Thoracic aorta (tissue), 2 donors: ENCODE measurements around the gene VAV2. TPM values are rescaled to one million over a fixed set of nuclear protein-coding genes. Genes with fewer than 3 reads are reported as not detected.

ENCODE experiments used
- ATAC-seq: fragments of 150-250 bp; one replicate; pipeline ENCODE4 v1.8.0; 2017; ENCODE audit warnings: low read depth; ENCODE audit not compliant: insufficient number of reproducible peaks, low FRiP score
- DNase-seq: peaks from one replicate; pipeline ENCODE4 v3.0.0-alpha.2; 2020; ENCODE audit warnings: low spot score
- H3K27ac ChIP-seq, 2 donors: fragments of 200-600 bp; sonication (generic); 1 replicate in 1 of 2; 2 replicates in 1 of 2; pipeline ENCODE4 v1.5.1; 2016; ENCODE audit warnings: mild to moderate bottlenecking in 2 of 2, moderate library complexity in 2 of 2
- H3K27me3 ChIP-seq: fragments of 200-600 bp; sonication (generic); replicated peaks from 2 replicates; pipeline ENCODE4 v1.6.0; 2016; ENCODE audit warnings: mild to moderate bottlenecking; ENCODE audit not compliant: insufficient read depth
- H3K36me3 ChIP-seq: fragments of 200-600 bp; sonication (generic); one replicate; pipeline ENCODE4 v1.5.1; 2016
- H3K4me1 ChIP-seq, 2 donors: fragments of 200-600 bp; sonication (generic); 1 replicate in 1 of 2; 2 replicates in 1 of 2; pipeline versions ENCODE4 v1.5.1 to v1.6.0; 2016; ENCODE audit warnings: low read depth in 2 of 2, mild to moderate bottlenecking in 1 of 2; ENCODE audit not compliant: control insufficient read depth in 1 of 2
- H3K4me3 ChIP-seq: fragments of 200-600 bp; sonication (generic); 2 replicates; pipeline ENCODE4 v1.5.1; 2016; ENCODE audit warnings: mild to moderate bottlenecking
- H3K9me3 ChIP-seq: fragments of 200-600 bp; sonication (generic); 2 replicates; pipeline ENCODE4 v1.5.1; 2016
- CTCF ChIP-seq: fragments of 200-600 bp; sonication (generic); IDR thresholded peaks from one replicate; pipeline ENCODE4 v1.5.1; 2019; ENCODE audit warnings: antibody characterized with exemption
- total RNA-seq, 2 donors: library from RNA; depleted of rRNA; stranded (reverse); fragments of >200 nt; gene quantifications; one replicate each; pipeline versions ENCODE4 v1.1.0 to v1.2.3, GENCODE V29; 2016

Gene VAV2
- total RNA-seq, 2 donors from 2014 or later = 10.1 to 11.5 TPM

DNA sequence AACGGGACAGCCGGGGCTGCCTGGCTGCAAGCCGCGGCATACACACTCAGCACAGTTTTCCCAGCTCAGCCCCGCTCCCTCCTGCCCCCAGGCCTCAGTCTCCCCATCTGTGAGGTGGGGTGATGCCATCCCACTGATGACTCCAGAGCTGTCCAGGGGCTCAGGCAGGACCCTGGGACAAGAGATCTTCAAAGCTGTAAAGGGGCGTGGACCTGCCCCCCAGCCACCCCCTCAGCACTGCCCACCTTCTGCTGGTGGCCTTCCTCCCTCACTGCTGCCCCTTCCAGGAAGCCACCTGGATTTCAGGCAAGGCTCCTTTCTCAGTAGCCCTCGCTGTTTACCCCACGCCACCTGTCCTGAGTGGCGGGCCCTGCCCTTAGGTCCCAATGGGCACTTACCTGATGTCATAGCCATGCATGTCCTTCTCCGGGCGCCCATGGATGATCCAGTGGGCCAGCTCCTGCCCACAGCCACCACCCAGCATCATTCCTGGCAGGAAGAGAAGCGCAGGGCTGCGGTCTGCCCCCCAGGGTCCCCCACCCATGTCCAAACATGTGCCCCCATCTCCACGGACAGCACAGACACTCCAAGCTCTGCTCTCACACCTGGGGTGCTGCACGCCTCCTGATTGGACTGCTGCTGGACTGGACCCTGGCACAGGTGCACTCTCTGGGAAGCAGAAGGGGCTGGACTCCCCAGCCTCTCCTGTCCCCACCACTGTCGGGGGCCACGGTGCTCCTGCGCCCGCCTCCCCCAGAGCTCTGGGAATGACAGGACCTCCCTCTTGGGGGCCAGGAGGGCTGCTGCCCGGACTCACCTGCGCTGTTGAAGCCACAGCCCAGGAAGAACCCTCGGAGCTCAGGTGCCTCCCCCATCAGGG, 279.7 kb downstream of the VAV2 start:
- no peaks in the 10 kb centered on the region for H3K9me3 ChIP-seq
- ATAC-seq = no peak
- TF ChIP-seq CTCF = no peak
- H3K27me3 ChIP-seq = no peaks in the 10 kb centered on the region
- no peak overlapping the region for H3K27ac ChIP-seq
- H3K4me1 ChIP-seq = no peaks in the 10 kb centered on the region
- no peak for DNase-seq
- H3K4me3 ChIP-seq = no peak overlapping the region
- H3K36me3 ChIP-seq = no peaks in the 10 kb centered on the region

Other genes starting within 250 kb of the VAV2 start
- gene BRD3OS, start 33.2 kb upstream of the VAV2 start, total RNA-seq = 10 to 100 TPM in 1 of 2 donors, 1 to 10 TPM in 1; 8.8 to 14.6 TPM
- gene BRD3, start 75.7 kb upstream of the VAV2 start, total RNA-seq = 10 to 100 TPM; 22.1 to 47.9 TPM
- gene WDR5, start 143.8 kb upstream of the VAV2 start, total RNA-seq = 10 to 100 TPM; 20.7 to 24.0 TPM
- not detected for gene RNU6ATAC, start 172.2 kb upstream of the VAV2 start, total RNA-seq